ENCODE results near the gene SYMPK.
A peak's percentile ranks its signal among the peaks of the same experiment; 100 is the strongest.

Gene SYMPK

GRCh38 chr19:45885556-45886426 is 22.8 kb upstream of the SYMPK start, which contains the start of gene IRF2BP1:
Gene IRF2BP1, minus strand, starts transcription at chr19:45886141. Its CDS starts 367 bp downstream, at chr19:45885774.
- peak within 1 kb of the TSS; percentile 93 for H3K27ac ChIP-seq (ENCODE audit: extremely low read depth, low read depth, low read length)
- POLR2A ChIA-PET: interaction anchor here (0.5 to 4.1 kb wide), 19 partner anchors 17 to 1386 kb away, joined by 3 to 46 read pairs (median 4); partner anchors contain the start of genes CCDC61, DACT3, FOXA3 and MYPOP

More at GRCh38 chr19:45885556-45886426, 22.8 kb upstream of the SYMPK start, which contains the start of gene IRF2BP1:
- Histone ChIP-seq H3K4me1 (ENCODE audit: control insufficient read depth, insufficient read depth, low read length) (peaks cover 13% of the 10 kb centered on the region), H3K36me3 (ENCODE audit: control insufficient read depth in 2 of 2, insufficient read depth in 1 of 2, low read length in 2 of 2) (peaks cover 0 to 16% of the 10 kb centered on the region in 2 experiments; a peak in 2 of 3 replicates), H3K9me3 (ENCODE audit: control insufficient read depth, insufficient read depth, low read depth, low read length) (no peaks in the 10 kb centered on the region), H3K4me3 (ENCODE audit: low read depth, low read length) (peak within 1 kb of the TSS; percentile 65)
- CTCF ChIA-PET: interaction anchor here (0.6 to 8.8 kb wide), 9 partner anchors 11 to 382 kb away, joined by 3 to 91 read pairs (median 3); partner anchors contain the start of genes FOXA3, MYPOP and SYMPK
- TF ChIP-seq ZNF449 (tag by site-specific recombination; IDR thresholded peaks at IDR 0.05): peak; percentile 21; the same call in 1 of the 2 replicates
- peak; percentile 18; the same call in 1 of the 2 replicates for TF ChIP-seq ZFHX2 (tag by site-specific recombination; conservative IDR thresholded peaks at IDR 0.05)
- TF ChIP-seq ZNF76 (tag by site-specific recombination; IDR thresholded peaks at IDR 0.05; ENCODE audit: borderline replicate concordance, low read depth): peak; percentile 82
- no peak for TF ChIP-seq ZNF133 (tag by site-specific recombination; IDR thresholded peaks at IDR 0.05)
- TF ChIP-seq ZNF398 (tag by site-specific recombination; IDR thresholded peaks at IDR 0.05): 0 out of 2 replicates have a peak, but pooled peaks have one; percentile 2
- TF ChIP-seq ZNF416 (tag by site-specific recombination; IDR thresholded peaks at IDR 0.05): no peak
- peak; percentile 84 for TF ChIP-seq ZBTB26 (tag by site-specific recombination; optimal IDR thresholded peaks at IDR 0.05)
- peak; percentile 45 for TF ChIP-seq KLF9 (tag by site-specific recombination; IDR thresholded peaks at IDR 0.05; ENCODE audit: low read depth)
- TF ChIP-seq ZBTB6 (tag by site-specific recombination; IDR thresholded peaks at IDR 0.05): 0 out of 2 replicates have a peak, but pooled peaks have one; percentile 37
- TF ChIP-seq SP2 (tag by site-specific recombination; IDR thresholded peaks at IDR 0.05): peak; percentile 5
- TF ChIP-seq KLF1 (tag by site-specific recombination; IDR thresholded peaks at IDR 0.05): peak; percentile 4; the same call in 1 of the 2 replicates
- no peak for TF ChIP-seq KLF16 (tag by site-specific recombination; IDR thresholded peaks at IDR 0.05)
- TF ChIP-seq ZXDB (tag by site-specific recombination; IDR thresholded peaks at IDR 0.05): 0 out of 2 replicates have a peak, but pooled peaks have one; percentile 6
- TF ChIP-seq ZNF335 (tag by site-specific recombination; conservative IDR thresholded peaks at IDR 0.05): peak; percentile 24; the same call in 1 of the 2 replicates
- TF ChIP-seq ZNF580 (tag by site-specific recombination; IDR thresholded peaks at IDR 0.05): peak; percentile 90; the same call in 1 of the 2 replicates
- TF ChIP-seq, protein P1, sequence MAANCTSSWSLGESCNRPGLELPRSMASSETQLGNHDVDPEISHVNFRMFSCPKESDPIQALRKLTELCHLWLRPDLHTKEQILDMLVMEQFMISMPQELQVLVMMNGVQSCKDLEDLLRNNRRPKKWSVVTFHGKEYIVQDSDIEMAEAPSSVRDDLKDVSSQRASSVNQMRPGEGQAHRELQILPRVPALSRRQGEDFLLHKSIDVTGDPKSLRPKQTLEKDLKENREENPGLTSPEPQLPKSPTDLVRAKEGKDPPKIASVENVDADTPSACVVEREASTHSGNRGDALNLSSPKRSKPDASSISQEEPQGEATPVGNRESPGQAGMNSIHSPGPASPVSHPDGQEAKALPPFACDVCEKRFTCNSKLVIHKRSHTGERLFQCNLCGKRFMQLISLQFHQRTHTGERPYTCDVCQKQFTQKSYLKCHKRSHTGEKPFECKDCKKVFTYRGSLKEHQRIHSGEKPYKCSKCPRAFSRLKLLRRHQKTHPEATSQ (tag by site-specific recombination; IDR thresholded peaks at IDR 0.05): no peak
- peak; percentile 48; the same call in 1 of the 2 replicates for TF ChIP-seq ZNF639 (tag by site-specific recombination; IDR thresholded peaks at IDR 0.05)
- TF ChIP-seq ZBTB44 (tag by site-specific recombination; IDR thresholded peaks at IDR 0.05): peak; percentile 39; the same call in 1 of the 2 replicates
- TF ChIP-seq ZNF341 (tag by site-specific recombination; IDR thresholded peaks at IDR 0.05; ENCODE audit: low read depth): peak; percentile 69; the same call in 1 of the 2 replicates
- no peak for TF ChIP-seq SETDB1 (IDR thresholded peaks at IDR 0.05; ENCODE audit: insufficient read length, low read length)

Measured in HEK293 (cell line).